Naive B cell (primary cell): ENCODE results near the gene ABCF3. TPM values are rescaled to one million over a fixed set of nuclear protein-coding genes. Genes with fewer than 3 reads are reported as not detected.
A peak's percentile ranks its signal among the peaks of the same experiment; 100 is the strongest.

Experiments used
- ATAC-seq, 2 donors: fragments of 150-1000 bp; cut with Tn5 transposase; 2 replicates each; pipeline ENCODE4 v1.10.0; 2021; ENCODE audit warnings: low read depth in 2 of 2, mild to moderate bottlenecking in 2 of 2, moderate library complexity in 2 of 2
- DNase-seq: peaks from one replicate; pipeline ENCODE4 v3.0.0; 2022
- H3K27ac Mint-ChIP-seq, 6 donors: one replicate each; pipeline ENCODE4 v1.8.0; 2020 to 2022; ENCODE audit warnings: mild to moderate bottlenecking in 6 of 6, mixed read lengths in 6 of 6, moderate library complexity in 5 of 6, inconsistent platforms in 2 of 6
- H3K27me3 Mint-ChIP-seq, 3 donors: one replicate each; pipeline ENCODE4 v1.8.0; 2021 to 2022; ENCODE audit warnings: mixed read lengths in 3 of 3, mild to moderate bottlenecking in 1 of 3
- H3K36me3 Mint-ChIP-seq, 2 donors: one replicate each; pipeline ENCODE4 v1.8.0; 2020 to 2022; ENCODE audit warnings: mixed read lengths in 2 of 2, inconsistent platforms in 1 of 2, mild to moderate bottlenecking in 1 of 2
- H3K4me1 Mint-ChIP-seq, 3 donors: one replicate each; pipeline ENCODE4 v1.8.0; 2020 to 2022; ENCODE audit warnings: mixed read lengths in 3 of 3, inconsistent platforms in 1 of 3, mild to moderate bottlenecking in 1 of 3, moderate library complexity in 1 of 3
- H3K4me3 Mint-ChIP-seq, 8 donors: one replicate each; pipeline ENCODE4 v1.8.0; 2020 to 2022; ENCODE audit warnings: mild to moderate bottlenecking in 8 of 8, mixed read lengths in 8 of 8, moderate library complexity in 8 of 8, inconsistent platforms in 2 of 8
- H3K9me3 Mint-ChIP-seq, 7 donors: one replicate each; pipeline ENCODE4 v1.8.0; 2020 to 2022; ENCODE audit warnings: mixed read lengths in 7 of 7, mild to moderate bottlenecking in 5 of 7, inconsistent platforms in 2 of 7, moderate library complexity in 1 of 7
- polyA plus RNA-seq, 6 donors: library from polyadenylated mRNA; unstranded; fragments of 300-500 nt; fragmentation: Illumina TruSeq; gene quantifications; one replicate each; pipeline ENCODE4 v1.2.3, GENCODE V29; 2021; ENCODE audit warnings: low read depth in 6 of 6

ABCF3 gene
- polyA plus RNA-seq, 6 donors from 2014 or later: 24.6 to 45.7 (median 30.0) TPM

- no peaks in the 10 kb centered on the region for H3K9me3 Mint-ChIP-seq
- no peaks in the 10 kb centered on the region for H3K27me3 Mint-ChIP-seq
- ATAC-seq (no peak), DNase-seq (no peak)
- peaks cover 0 to 20% of the 10 kb centered on the region in 2 donors for H3K36me3 Mint-ChIP-seq
- H3K4me3 Mint-ChIP-seq: peak overlapping the region in 1 of 8 donors; percentile 60
- H3K4me1 Mint-ChIP-seq: peaks cover 1 to 13% (median 9%) of the 10 kb centered on the region in 3 donors
- H3K27ac Mint-ChIP-seq: peak overlapping the region in 1 of 6 donors; percentile 6
Measured at GRCh38 chr3:184169896-184170875, 15.8 kb upstream of the ABCF3 start.

DNA sequence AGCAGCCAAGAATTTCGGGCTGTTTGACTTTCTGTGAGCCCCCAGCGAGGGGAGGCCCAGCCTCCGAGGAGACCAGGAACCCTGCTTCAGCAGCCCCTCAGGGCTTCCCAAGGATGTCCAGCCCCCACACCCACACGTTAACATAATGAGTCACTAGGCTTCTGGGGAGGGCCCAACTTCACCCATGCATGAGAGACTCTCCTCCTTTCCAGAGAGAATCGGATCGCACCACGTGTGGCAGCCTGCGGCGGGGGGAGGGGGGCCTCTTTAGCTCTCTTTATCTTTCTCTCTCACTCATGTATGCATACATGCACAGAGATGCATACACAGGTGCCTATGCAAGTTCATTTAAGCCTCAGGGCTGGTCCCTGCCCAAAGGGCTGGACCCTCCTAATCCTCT, 14.4 kb upstream of the ABCF3 start:
- Mint-ChIP-seq H3K9me3 (no peaks in the 10 kb centered on the region), H3K27ac (no peak overlapping the region), H3K36me3 (peaks cover 0 to 20% of the 10 kb centered on the region in 2 donors), H3K4me1 (peaks cover 15 to 24% (median 23%) of the 10 kb centered on the region in 3 donors), H3K4me3 (no peak overlapping the region), H3K27me3 (no peaks in the 10 kb centered on the region)
- no peak for ATAC-seq
- no peak for DNase-seq

GRCh38 chr3:184172681-184173373, 13.2 kb upstream of the ABCF3 start:
- no peaks in the 10 kb centered on the region for H3K27me3 Mint-ChIP-seq
- DNase-seq (no peak), ATAC-seq (no peak)
- H3K4me1 Mint-ChIP-seq: peaks cover 26 to 31% (median 28%) of the 10 kb centered on the region in 3 donors
- H3K4me3 Mint-ChIP-seq: peak overlapping the region in 1 of 8 donors; percentile 23
- H3K9me3 Mint-ChIP-seq: no peaks in the 10 kb centered on the region
- H3K27ac Mint-ChIP-seq: peak overlapping the region in 2 of 6 donors; percentile 6 to 18
- peaks cover 0 to 16% of the 10 kb centered on the region in 2 donors for H3K36me3 Mint-ChIP-seq

- no peaks in the 10 kb centered on the region for H3K27me3 Mint-ChIP-seq
- H3K36me3 Mint-ChIP-seq: peaks cover 0 to 21% of the 10 kb centered on the region in 2 donors
- no peak overlapping the region for H3K27ac Mint-ChIP-seq
- ATAC-seq (no peak), DNase-seq (no peak)
- peak overlapping the region in 1 of 8 donors; percentile 99 for H3K4me3 Mint-ChIP-seq
- no peaks in the 10 kb centered on the region for H3K9me3 Mint-ChIP-seq
- H3K4me1 Mint-ChIP-seq: peaks cover 31 to 36% (median 33%) of the 10 kb centered on the region in 3 donors
Measured at GRCh38 chr3:184173374-184173722, 12.7 kb upstream of the ABCF3 start.

DNA sequence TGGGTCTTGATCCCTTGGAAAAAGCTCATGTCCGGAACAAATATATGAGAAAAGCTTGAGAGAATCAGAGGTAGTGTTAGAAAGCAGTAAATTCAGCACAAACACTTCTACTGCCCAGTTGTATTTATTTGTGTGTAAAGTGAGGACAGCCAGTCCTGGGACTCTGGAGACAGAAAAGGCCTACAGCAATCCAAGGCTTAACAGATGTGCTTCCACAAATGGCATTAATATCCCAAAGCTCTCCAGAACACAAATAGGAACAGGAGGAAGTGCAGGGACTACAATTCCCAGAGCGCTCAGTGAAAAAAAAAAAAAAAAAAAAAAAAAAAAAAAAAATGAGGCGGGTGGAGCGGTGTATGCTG, 11.7 kb upstream of the ABCF3 start:
- ATAC-seq: no peak
- Mint-ChIP-seq H3K9me3 (no peaks in the 10 kb centered on the region), H3K27me3 (no peaks in the 10 kb centered on the region), H3K4me3 (peak overlapping the region; percentile 89 to 99 (median 95)), H3K36me3 (peaks cover 0 to 22% of the 10 kb centered on the region in 2 donors), H3K27ac (peak overlapping the region in 4 of 6 donors; percentile 80 to 93 (median 84)), H3K4me1 (peaks cover 31 to 41% (median 39%) of the 10 kb centered on the region in 3 donors)
- DNase-seq: no peak

GRCh38 chr3:184174646-184175492, 11.1 kb upstream of the ABCF3 start, which contains the start of gene AP2M1:
TSS of gene AP2M1 (plus strand) at chr3:184174855. CDS start at chr3:184176994, 2,139 bp downstream.
- peak; percentile 96 for ATAC-seq
- no peaks in the 10 kb centered on the region for H3K9me3 Mint-ChIP-seq
- peaks cover 0 to 22% of the 10 kb centered on the region in 2 donors for H3K36me3 Mint-ChIP-seq
- H3K27me3 Mint-ChIP-seq: no peaks in the 10 kb centered on the region
- H3K27ac Mint-ChIP-seq: peak within 1 kb of the TSS; percentile 80 to 96 (median 89)
- H3K4me3 Mint-ChIP-seq: peak within 1 kb of the TSS; percentile 89 to 99 (median 96)
- DNase-seq: peak; percentile 99
- peaks cover 31 to 41% (median 39%) of the 10 kb centered on the region in 3 donors for H3K4me1 Mint-ChIP-seq

DNA sequence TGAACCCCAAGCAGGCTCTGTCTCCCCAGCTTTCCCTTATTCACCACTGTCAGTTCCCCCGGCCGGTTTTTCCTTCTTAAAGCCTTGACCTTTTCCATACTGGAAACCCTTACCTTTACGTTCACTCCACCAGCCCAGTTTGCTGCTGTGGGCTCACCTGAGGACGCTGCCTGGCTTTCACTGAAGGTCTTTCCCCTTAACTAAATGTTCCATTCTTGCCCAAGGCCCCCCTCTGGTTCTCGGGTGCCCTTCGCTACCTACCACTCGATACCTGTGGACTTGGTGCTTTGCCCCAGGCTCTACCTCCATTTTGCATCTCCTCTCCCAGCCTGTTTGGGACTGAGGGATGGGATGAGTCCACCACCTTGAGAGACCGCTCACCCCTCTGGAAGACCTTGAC, 10.5 kb upstream of the ABCF3 start:
- no peaks in the 10 kb centered on the region for H3K27me3 Mint-ChIP-seq

DNA sequence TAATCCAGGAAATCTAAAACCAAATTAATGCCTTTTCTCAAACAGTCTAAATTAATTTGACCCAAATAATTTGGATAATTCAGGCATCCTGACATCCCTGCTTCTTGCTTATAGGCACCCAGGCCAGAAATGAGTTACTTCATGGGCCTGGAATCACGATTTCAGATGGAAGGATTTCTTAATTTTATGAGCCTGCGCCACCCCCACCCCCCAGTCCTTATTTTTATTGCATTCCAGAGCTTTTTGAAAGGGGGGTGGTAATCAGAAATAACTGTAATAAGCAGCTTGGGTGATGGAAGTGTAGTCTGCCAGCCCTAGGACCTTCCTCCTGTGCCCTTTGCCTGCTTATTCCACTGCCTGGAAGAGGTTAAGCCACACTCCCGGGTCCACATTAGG, 10.0 kb upstream of the ABCF3 start:
- Mint-ChIP-seq H3K36me3 (peaks cover 0 to 18% of the 10 kb centered on the region in 2 donors), H3K4me3 (peak overlapping the region; percentile 89 to 99 (median 96)), H3K27ac (peak overlapping the region in 3 of 6 donors; percentile 88 to 96 (median 93)), H3K9me3 (no peaks in the 10 kb centered on the region), H3K4me1 (peaks cover 28 to 41% (median 38%) of the 10 kb centered on the region in 3 donors), H3K27me3 (no peaks in the 10 kb centered on the region)
- ATAC-seq (no peak), DNase-seq (no peak)

More for the DNA sequence above, 10.5 kb upstream of the ABCF3 start:
- Mint-ChIP-seq H3K36me3 (peaks cover 0 to 22% of the 10 kb centered on the region in 2 donors), H3K27ac (peak overlapping the region; percentile 80 to 96 (median 89)), H3K9me3 (no peaks in the 10 kb centered on the region), H3K4me3 (peak overlapping the region; percentile 89 to 99 (median 96)), H3K4me1 (peaks cover 31 to 41% (median 39%) of the 10 kb centered on the region in 3 donors)
- no peak for DNase-seq
- no peak for ATAC-seq

GRCh38 chr3:184176377-184177330, 9.3 kb upstream of the ABCF3 start:
- no peaks in the 10 kb centered on the region for H3K27me3 Mint-ChIP-seq
- DNase-seq: no peak
- no peaks in the 10 kb centered on the region for H3K9me3 Mint-ChIP-seq
- peaks cover 0 to 11% of the 10 kb centered on the region in 2 donors for H3K36me3 Mint-ChIP-seq
- H3K27ac Mint-ChIP-seq: no peak overlapping the region
- no peak for ATAC-seq
- peak overlapping the region; percentile 52 to 99 (median 95) for H3K4me3 Mint-ChIP-seq
- H3K4me1 Mint-ChIP-seq: peaks cover 22 to 41% (median 37%) of the 10 kb centered on the region in 3 donors

DNA sequence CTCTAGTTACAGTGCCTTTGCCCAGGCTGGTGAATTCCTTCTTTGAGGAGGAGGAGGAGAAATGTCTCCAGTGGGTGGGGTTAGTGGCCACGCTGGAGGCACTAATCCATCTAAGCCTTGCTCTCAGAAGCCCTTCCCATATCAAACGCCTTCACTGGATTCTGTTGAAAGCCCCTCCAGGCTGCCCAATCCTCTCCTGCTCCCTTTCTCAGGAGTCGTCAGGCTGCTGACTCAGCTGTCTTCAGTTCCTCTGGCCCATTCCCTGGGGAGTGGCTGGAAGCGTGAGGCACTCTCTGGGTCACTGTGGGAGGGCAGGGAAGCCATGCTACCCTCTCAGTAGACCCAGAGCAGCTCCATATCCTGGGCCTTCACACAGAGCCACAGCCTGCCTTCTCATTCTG, 8.7 kb upstream of the ABCF3 start:
- H3K9me3 Mint-ChIP-seq: no peaks in the 10 kb centered on the region
- no peak overlapping the region for H3K27ac Mint-ChIP-seq
- H3K36me3 Mint-ChIP-seq: peaks cover under 1 to 8% of the 10 kb centered on the region in 2 donors
- peaks cover 18 to 41% (median 37%) of the 10 kb centered on the region in 3 donors for H3K4me1 Mint-ChIP-seq
- no peaks in the 10 kb centered on the region for H3K27me3 Mint-ChIP-seq
- ATAC-seq (no peak), DNase-seq (no peak)
- peak overlapping the region in 3 of 8 donors; percentile 32 to 77 (median 69) for H3K4me3 Mint-ChIP-seq

GRCh38 chr3:184177767-184178306, 8.2 kb upstream of the ABCF3 start:
- Mint-ChIP-seq H3K9me3 (no peaks in the 10 kb centered on the region), H3K36me3 (peaks cover 5 to 13% of the 10 kb centered on the region in 2 donors), H3K27me3 (no peaks in the 10 kb centered on the region), H3K4me3 (peak overlapping the region in 4 of 8 donors; percentile 24 to 77 (median 34)), H3K27ac (peak overlapping the region in 2 of 6 donors; percentile 45 to 80), H3K4me1 (peaks cover 18 to 41% (median 37%) of the 10 kb centered on the region in 3 donors)
- no peak for ATAC-seq
- DNase-seq: no peak
